Ishikawa (cell line): ENCODE results near the gene DPYD.

Source experiments
- CEBPB ChIP-seq: IDR thresholded peaks from 2 replicates; pipeline ENCODE4 v1.6.1; 2012
- CREB1 ChIP-seq: IDR thresholded peaks from 2 replicates; pipeline ENCODE4 v1.6.1; 2012; ENCODE audit warnings: low read depth
- EGR1 ChIP-seq: IDR thresholded peaks from 2 replicates; pipeline ENCODE4 v1.6.1; 2012
- EP300 ChIP-seq: IDR thresholded peaks from 2 replicates; pipeline ENCODE4 v1.6.1; 2012; ENCODE audit warnings: borderline replicate concordance
- FOXM1 ChIP-seq: IDR thresholded peaks from 2 replicates; pipeline ENCODE4 v1.6.1; 2012; ENCODE audit warnings: low read depth, borderline replicate concordance
- NFIC ChIP-seq: IDR thresholded peaks from 2 replicates; pipeline ENCODE4 v1.6.1; 2012
- RAD21 ChIP-seq: IDR thresholded peaks from 2 replicates; pipeline ENCODE4 v1.6.1; 2012; ENCODE audit warnings: low read depth
- TAF1 ChIP-seq: IDR thresholded peaks from 2 replicates; pipeline ENCODE4 v1.6.1; 2012; ENCODE audit warnings: low read depth, mild to moderate bottlenecking
- TCF12 ChIP-seq: IDR thresholded peaks from 2 replicates; pipeline ENCODE4 v1.6.1; 2012; ENCODE audit warnings: low read depth
- TEAD4 ChIP-seq: IDR thresholded peaks from 2 replicates; pipeline ENCODE4 v1.6.1; 2012
- YY1 ChIP-seq: IDR thresholded peaks from 2 replicates; pipeline ENCODE4 v1.6.1; 2012; ENCODE audit warnings: low read depth
- ZBTB7A ChIP-seq: IDR thresholded peaks from 2 replicates; pipeline ENCODE4 v1.6.1; 2012; ENCODE audit warnings: low read depth
- TF ChIP-seq, protein P1 (sequence below): IDR thresholded peaks from 2 replicates; pipeline ENCODE4 v1.6.1; 2012
- TF ChIP-seq, protein P2 (sequence below): IDR thresholded peaks from 2 replicates; pipeline ENCODE4 v1.6.1; 2012; ENCODE audit warnings: low read depth, mild to moderate bottlenecking
- TF ChIP-seq, protein P3 (sequence below): IDR thresholded peaks from 2 replicates; pipeline ENCODE4 v1.6.1; 2012

DPYD gene

DNA sequence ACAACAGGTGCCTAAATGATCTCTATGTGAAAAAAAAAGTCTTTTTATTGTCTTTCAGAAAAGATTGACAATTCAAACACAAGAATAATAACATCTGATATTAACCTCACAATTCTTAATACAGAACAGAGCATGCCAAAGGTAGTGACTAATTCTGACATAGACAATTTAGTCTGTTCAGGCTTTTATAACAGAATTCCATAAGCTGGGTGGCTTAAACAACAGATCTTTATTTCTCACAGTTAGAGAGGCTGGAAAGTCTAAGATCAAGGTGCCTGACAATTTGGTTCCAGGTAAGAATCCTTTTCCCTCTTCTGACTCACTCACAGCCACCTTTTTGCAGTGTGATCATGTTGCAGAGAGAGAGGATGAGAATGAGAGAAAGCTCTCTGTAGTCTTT, 27.0 kb downstream of the DPYD start:
- TF ChIP-seq CEBPB (no peak), YY1 (no peak)
- TF ChIP-seq, protein P1, sequence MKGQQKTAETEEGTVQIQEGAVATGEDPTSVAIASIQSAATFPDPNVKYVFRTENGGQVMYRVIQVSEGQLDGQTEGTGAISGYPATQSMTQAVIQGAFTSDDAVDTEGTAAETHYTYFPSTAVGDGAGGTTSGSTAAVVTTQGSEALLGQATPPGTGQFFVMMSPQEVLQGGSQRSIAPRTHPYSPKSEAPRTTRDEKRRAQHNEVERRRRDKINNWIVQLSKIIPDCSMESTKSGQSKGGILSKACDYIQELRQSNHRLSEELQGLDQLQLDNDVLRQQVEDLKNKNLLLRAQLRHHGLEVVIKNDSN: no peak

DNA sequence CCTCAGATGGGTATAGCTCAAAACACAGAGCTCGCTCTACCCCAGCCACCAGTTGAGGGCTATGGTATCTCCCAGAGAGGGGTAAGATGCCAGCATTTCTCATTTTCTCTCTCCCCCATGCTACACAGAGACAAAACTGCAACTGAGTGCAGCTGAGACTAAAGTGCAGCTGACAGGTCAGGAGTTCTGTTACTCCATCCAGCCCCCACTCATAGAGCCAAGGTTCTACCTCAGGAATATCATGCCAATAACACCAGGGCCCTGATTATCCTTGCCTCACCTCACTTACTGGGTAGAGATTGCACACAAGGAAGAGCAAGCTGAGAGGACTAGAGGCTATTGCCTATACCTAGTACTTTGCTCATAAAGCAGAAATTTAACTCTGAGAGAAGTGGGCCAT, 34.6 kb downstream of the DPYD start:
- TF ChIP-seq RAD21 (no peak), NFIC (no peak), CREB1 (no peak), EP300 (no peak), ZBTB7A (no peak), TCF12 (no peak), YY1 (no peak), TEAD4 (no peak), EGR1 (no peak), TAF1 (no peak)
- TF ChIP-seq, protein P2, sequence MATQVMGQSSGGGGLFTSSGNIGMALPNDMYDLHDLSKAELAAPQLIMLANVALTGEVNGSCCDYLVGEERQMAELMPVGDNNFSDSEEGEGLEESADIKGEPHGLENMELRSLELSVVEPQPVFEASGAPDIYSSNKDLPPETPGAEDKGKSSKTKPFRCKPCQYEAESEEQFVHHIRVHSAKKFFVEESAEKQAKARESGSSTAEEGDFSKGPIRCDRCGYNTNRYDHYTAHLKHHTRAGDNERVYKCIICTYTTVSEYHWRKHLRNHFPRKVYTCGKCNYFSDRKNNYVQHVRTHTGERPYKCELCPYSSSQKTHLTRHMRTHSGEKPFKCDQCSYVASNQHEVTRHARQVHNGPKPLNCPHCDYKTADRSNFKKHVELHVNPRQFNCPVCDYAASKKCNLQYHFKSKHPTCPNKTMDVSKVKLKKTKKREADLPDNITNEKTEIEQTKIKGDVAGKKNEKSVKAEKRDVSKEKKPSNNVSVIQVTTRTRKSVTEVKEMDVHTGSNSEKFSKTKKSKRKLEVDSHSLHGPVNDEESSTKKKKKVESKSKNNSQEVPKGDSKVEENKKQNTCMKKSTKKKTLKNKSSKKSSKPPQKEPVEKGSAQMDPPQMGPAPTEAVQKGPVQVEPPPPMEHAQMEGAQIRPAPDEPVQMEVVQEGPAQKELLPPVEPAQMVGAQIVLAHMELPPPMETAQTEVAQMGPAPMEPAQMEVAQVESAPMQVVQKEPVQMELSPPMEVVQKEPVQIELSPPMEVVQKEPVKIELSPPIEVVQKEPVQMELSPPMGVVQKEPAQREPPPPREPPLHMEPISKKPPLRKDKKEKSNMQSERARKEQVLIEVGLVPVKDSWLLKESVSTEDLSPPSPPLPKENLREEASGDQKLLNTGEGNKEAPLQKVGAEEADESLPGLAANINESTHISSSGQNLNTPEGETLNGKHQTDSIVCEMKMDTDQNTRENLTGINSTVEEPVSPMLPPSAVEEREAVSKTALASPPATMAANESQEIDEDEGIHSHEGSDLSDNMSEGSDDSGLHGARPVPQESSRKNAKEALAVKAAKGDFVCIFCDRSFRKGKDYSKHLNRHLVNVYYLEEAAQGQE: no peak
- TF ChIP-seq, protein P1: no peak
- TF ChIP-seq, protein P3, sequence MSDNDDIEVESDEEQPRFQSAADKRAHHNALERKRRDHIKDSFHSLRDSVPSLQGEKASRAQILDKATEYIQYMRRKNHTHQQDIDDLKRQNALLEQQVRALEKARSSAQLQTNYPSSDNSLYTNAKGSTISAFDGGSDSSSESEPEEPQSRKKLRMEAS: no peak

DNA sequence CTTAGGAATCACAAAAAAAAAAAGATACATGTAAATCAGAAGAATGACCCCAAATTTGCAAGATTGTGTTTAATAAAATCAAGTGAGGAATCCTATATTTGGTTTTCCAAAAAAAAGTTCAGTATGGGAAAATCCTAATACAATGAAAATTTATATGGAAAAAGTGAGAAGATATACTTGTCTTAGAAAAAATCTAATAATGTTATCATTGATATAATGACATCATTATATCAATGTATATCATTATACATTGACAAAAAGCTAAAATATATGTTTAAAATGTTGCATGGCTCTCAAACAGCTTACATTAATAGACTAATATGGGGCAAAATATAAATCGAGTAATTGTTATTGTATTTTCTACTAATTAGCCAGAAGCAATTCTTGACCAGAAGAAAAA, 37.0 kb downstream of the DPYD start:
- TF ChIP-seq TCF12: no peak
- TF ChIP-seq RAD21: no peak
- TF ChIP-seq FOXM1: no peak
- no peak for TF ChIP-seq TAF1
- TF ChIP-seq EGR1: no peak

DNA sequence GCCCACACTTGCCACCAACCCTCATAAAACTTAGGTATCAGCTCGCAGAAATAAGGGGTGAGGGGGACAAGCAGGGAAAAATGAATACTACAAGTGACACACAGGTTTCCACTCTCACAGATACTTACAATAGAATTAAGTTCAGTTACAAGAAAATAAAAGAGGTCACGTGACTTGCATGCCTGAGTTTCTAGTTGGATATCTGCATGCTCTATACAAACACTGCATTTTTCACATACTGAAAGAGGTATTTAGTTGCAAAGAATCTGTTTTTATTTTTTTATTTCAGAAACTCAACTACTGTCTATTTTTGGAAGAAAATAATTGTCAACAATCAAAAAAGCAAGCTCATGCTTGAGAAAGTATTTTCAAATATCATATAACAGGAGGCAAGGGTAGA, 43.5 kb downstream of the DPYD start:
- TF ChIP-seq YY1: no peak
- no peak for TF ChIP-seq CEBPB
- no peak for TF ChIP-seq TEAD4
- no peak for TF ChIP-seq EP300
- no peak for TF ChIP-seq NFIC
- TF ChIP-seq EGR1: no peak
- no peak for TF ChIP-seq ZBTB7A
- TF ChIP-seq TCF12: no peak
- TF ChIP-seq, protein P1: no peak
- TF ChIP-seq CREB1: no peak
- TF ChIP-seq TAF1: no peak
- no peak for TF ChIP-seq RAD21
- TF ChIP-seq FOXM1: no peak
- TF ChIP-seq, protein P3: no peak
- TF ChIP-seq, protein P2: no peak

DNA sequence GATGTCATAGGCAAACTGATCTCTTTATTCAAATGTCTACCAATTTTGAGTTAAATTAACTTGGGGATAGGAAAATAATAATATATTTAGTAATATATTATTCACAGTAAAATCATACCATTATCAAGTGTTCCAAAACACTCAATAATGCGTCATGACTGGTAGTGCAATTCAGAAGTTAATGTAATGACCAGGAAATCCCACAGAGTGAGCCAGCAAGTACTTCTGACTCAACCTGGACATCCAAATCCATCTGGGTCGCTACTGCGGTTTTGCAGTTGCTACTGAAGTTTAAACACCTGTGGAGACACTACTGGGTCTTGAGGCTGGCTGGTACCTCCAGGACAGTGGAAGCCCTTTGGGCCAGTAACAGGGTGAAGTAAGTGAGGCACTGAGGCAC, 44.8 kb downstream of the DPYD start:
- TF ChIP-seq EGR1: no peak
- TF ChIP-seq, protein P2: no peak
- no peak for TF ChIP-seq CEBPB
- TF ChIP-seq EP300: no peak
- no peak for TF ChIP-seq YY1
- TF ChIP-seq FOXM1: no peak
- no peak for TF ChIP-seq NFIC
- no peak for TF ChIP-seq TAF1
